HG02943 (cell line): ENCODE data around the gene ANKRD11.

Experiments used
- ATAC-seq: cut with Tn5 transposase; IDR thresholded peaks from one replicate; pipeline ENCODE4 v1.9.1; 2021; ENCODE audit warnings: mild to moderate bottlenecking, low read depth, moderate library complexity; ENCODE audit not compliant: unreplicated experiment

The ANKRD11 gene

GRCh38 chr16:89507214-89507833 lies 17.0 kb upstream of the ANKRD11 start:
- peak; percentile 18 for ATAC-seq

GRCh38 chr16:89506791-89507191 lies 16.4 kb upstream of the ANKRD11 start:
- no peak for ATAC-seq

- no peak for ATAC-seq
Measured at GRCh38 chr16:89506113-89506504, 15.7 kb upstream of the ANKRD11 start.

GRCh38 chr16:89505204-89506112 lies 15.1 kb upstream of the ANKRD11 start:
- ATAC-seq, result no peak

GRCh38 chr16:89504091-89504490 lies 13.7 kb upstream of the ANKRD11 start:
- ATAC-seq, result no peak

- ATAC-seq, result no peak
Measured at GRCh38 chr16:89502081-89502843, 11.9 kb upstream of the ANKRD11 start.

GRCh38 chr16:89499767-89500166 lies 9.4 kb upstream of the ANKRD11 start:
- no peak for ATAC-seq

- no peak for ATAC-seq
Measured at GRCh38 chr16:89498839-89499238, 8.5 kb upstream of the ANKRD11 start.

GRCh38 chr16:89495121-89495520 lies 4.8 kb upstream of the ANKRD11 start:
- no peak for ATAC-seq

- no peak for ATAC-seq
Measured at GRCh38 chr16:89493776-89494175, 3.4 kb upstream of the ANKRD11 start.

- no peak for ATAC-seq
Measured at GRCh38 chr16:89491974-89492687, 1.8 kb upstream of the ANKRD11 start.

- no peak for ATAC-seq
Measured at GRCh38 chr16:89491238-89491869, 993 bp upstream of the ANKRD11 start.

- ATAC-seq, result no peak
Measured at GRCh38 chr16:89489898-89490438, 393 bp downstream of the ANKRD11 start.

- no peak for ATAC-seq
Measured at GRCh38 chr16:89489040-89489897, 1.1 kb downstream of the ANKRD11 start.

GRCh38 chr16:89485701-89486246 lies 4.6 kb downstream of the ANKRD11 start:
- no peak for ATAC-seq

GRCh38 chr16:89484923-89485679 lies 5.3 kb downstream of the ANKRD11 start:
- ATAC-seq, result no peak

GRCh38 chr16:89484041-89484501 lies 6.3 kb downstream of the ANKRD11 start:
- no peak for ATAC-seq

GRCh38 chr16:89482817-89483205 lies 7.5 kb downstream of the ANKRD11 start:
- ATAC-seq, result no peak
